Measurements from ENCODE around the gene GRM6.
A peak's percentile ranks its signal among the peaks of the same experiment; 100 is the strongest.

Gene GRM6

GRCh38 chr5:178965465-178966055 is 29.6 kb downstream of the GRM6 start:
- POLR2A ChIA-PET: no interaction called here
- no peak for TF ChIP-seq CTCF (IDR thresholded peaks at IDR 0.05; ENCODE audit: insufficient read depth, low read length, missing control alignments)
- CTCF ChIA-PET: no interaction called here
- H3K4me3 ChIP-seq (ENCODE audit: low read depth, low read length): no peak overlapping the region
- DNase-seq (ENCODE audit: low read depth, low spot score): no peak

GRCh38 chr5:178941361-178941760 is 53.8 kb downstream of the GRM6 start:
- peak overlapping the region; percentile 74 for H3K4me3 ChIP-seq (ENCODE audit: low read depth, low read length)
- ChIA-PET CTCF (no interaction called here), POLR2A (no interaction called here)
- DNase-seq (ENCODE audit: low read depth, low spot score): no peak
- no peak for TF ChIP-seq CTCF (IDR thresholded peaks at IDR 0.05; ENCODE audit: insufficient read depth, low read length, missing control alignments)

DNA sequence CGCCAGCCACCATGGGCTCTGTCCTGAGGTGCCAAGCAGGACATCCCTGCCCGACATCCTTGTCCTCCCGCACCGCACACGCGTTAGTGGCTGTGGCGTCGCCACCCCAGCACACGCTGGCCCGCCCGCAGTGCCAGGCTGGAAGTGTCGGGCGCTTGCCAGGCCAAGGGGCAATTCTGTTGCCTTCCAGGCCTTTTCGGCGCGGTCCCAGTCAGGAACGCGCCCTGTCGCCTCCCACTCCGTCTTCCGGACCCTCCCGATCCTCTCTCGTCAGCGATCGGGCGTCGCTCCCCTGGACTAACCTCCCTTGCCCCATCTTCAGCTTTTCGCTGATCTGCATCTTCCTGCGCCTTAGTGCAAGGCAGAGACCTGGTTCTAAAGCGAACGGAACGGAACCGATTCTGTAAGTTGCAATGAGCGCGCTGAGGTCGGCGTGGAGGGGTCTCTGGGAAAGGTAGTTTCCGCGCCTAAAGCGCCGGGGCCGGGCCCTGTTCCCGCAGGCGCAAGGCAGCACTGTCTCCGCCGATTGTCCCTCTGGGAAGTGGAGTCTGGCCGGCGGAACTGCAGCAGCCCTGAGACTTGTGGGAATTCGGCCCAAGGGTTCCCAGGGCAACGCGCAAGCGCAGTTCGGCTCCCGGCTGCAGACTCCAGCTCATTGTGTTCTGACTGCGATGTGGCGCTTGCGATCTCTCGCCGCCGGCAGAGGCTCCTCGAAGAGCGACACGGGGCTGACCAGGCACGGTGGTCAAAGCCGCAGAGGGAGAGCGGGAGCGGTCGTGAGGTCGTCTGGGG is 54.4 kb downstream of the GRM6 start, which contains the start of gene ZNF454:
Gene ZNF454 (plus strand): TSS at position 630 of the 792 bp plus-strand sequence. CDS start 1,594 bp downstream, outside the sequence.
- no peak for TF ChIP-seq CTCF (IDR thresholded peaks at IDR 0.05; ENCODE audit: insufficient read depth, low read length, missing control alignments)
- POLR2A ChIA-PET: no interaction called here
- CTCF ChIA-PET: no interaction called here
- DNase-seq (ENCODE audit: low read depth, low spot score): peak; percentile 40
- H3K4me3 ChIP-seq (ENCODE audit: low read depth, low read length): peak within 1 kb of the TSS; percentile 74

DNA sequence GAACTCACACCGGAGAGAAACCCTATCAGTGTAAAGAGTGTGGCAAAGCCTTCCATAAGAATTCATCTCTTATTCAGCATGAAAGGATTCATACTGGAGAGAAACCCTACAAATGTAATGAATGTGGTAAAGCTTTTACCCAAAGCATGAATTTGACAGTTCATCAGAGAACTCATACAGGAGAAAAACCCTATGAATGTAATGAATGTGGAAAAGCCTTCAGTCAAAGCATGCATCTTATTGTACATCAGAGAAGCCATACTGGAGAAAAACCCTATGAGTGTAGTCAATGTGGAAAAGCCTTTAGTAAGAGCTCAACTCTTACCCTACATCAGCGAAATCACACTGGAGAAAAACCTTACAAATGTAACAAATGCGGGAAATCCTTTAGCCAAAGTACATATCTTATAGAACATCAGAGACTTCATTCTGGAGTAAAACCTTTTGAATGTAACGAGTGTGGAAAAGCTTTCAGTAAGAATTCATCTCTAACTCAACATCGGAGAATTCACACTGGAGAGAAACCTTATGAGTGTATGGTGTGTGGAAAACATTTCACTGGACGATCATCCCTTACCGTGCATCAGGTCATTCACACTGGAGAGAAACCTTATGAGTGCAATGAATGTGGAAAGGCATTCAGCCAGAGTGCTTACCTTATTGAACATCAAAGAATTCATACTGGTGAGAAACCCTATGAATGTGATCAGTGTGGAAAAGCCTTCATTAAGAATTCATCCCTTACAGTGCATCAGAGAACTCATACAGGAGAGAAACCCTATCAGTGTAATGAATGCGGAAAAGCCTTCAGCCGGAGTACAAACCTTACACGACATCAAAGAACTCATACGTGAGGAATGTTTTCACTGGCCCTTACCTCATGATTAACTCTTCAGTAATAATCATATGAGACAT is 63.0 kb downstream of the GRM6 start:
- POLR2A ChIA-PET: no interaction called here

More for the DNA sequence above, 63.0 kb downstream of the GRM6 start:
- TF ChIP-seq CTCF (IDR thresholded peaks at IDR 0.05; ENCODE audit: insufficient read depth, low read length, missing control alignments): no peak
- no peak overlapping the region for H3K4me3 ChIP-seq (ENCODE audit: low read depth, low read length)
- DNase-seq (ENCODE audit: low read depth, low spot score): no peak
- CTCF ChIA-PET: no interaction called here

Data from AG04449 (cell line).